OCI-LY7 (cell line): ENCODE measurements around the gene FZD2. TPM values are rescaled to one million over a fixed set of nuclear protein-coding genes. Genes with fewer than 3 reads are reported as not detected.

ENCODE experiments used
- BruUV-seq: library from RNA; stranded (reverse); fragments of 400-500 nt; replicated peaks from 2 replicates; lab custom pipeline; 2021; lab: Mats Ljungman, UMichigan
- CTCF ChIA-PET: fragments of 300-600 bp; sonication (Branson Sonifier 250); formaldehyde crosslinking; loops from one replicate; lab custom pipeline; 2022; ENCODE audit warnings: antibody characterized with exemption; ENCODE audit not compliant: unreplicated experiment; lab: Charles Lee
- POLR2A ChIA-PET: fragments of 300-600 bp; sonication (Branson Sonifier 250); formaldehyde crosslinking; loops from one replicate; lab custom pipeline; 2022; ENCODE audit warnings: antibody characterized with exemption; lab: Charles Lee
- DNase-seq: peaks from one replicate; pipeline ENCODE4 v3.0.0-alpha.2; 2015; ENCODE audit warnings: low spot score
- H2AFZ ChIP-seq: fragments of 200-600 bp; sonication (generic), shearing (Covaris generic); 2 replicates; pipeline ENCODE4 v1.6.1; 2014; ENCODE audit warnings: mild to moderate bottlenecking, antibody characterized with exemption, low read length, moderate library complexity
- H3K27ac ChIP-seq: fragments of 200-600 bp; sonication (generic); 2 replicates; pipeline ENCODE4 v1.5.1; 2014; ENCODE audit warnings: mixed run types, low read depth, mild to moderate bottlenecking, moderate library complexity, low read length, inconsistent platforms; ENCODE audit not compliant: poor library complexity, severe bottlenecking
- H3K36me3 ChIP-seq: fragments of 200-600 bp; sonication (generic); 2 replicates; pipeline ENCODE4 v1.6.1; 2014; ENCODE audit warnings: mild to moderate bottlenecking, antibody characterized with exemption, low read length, moderate library complexity, mixed read lengths; ENCODE audit not compliant: insufficient read depth
- H3K4me1 ChIP-seq: fragments of 200-600 bp; sonication (generic); 2 replicates; pipeline ENCODE4 v1.5.1; 2014; ENCODE audit warnings: mild to moderate bottlenecking, low read length; ENCODE audit not compliant: insufficient read depth, poor library complexity, severe bottlenecking
- H3K4me2 ChIP-seq: fragments of 200-600 bp; sonication (generic); 2 replicates; pipeline ENCODE4 v1.6.1; 2014; ENCODE audit warnings: mild to moderate bottlenecking, low read length
- H3K4me3 ChIP-seq: fragments of 200-600 bp; sonication (generic); 2 replicates; pipeline ENCODE4 v1.5.1; 2014; ENCODE audit warnings: mild to moderate bottlenecking, low read depth, low read length; ENCODE audit not compliant: poor library complexity, severe bottlenecking
- H3K79me2 ChIP-seq: fragments of 200-600 bp; sonication (generic); 2 replicates; pipeline ENCODE4 v1.6.1; 2016; ENCODE audit warnings: low read depth, mild to moderate bottlenecking, low read length, moderate library complexity, mixed read lengths; ENCODE audit not compliant: insufficient read depth
- H3K9me2 ChIP-seq: fragments of 200-600 bp; sonication (generic); 2 replicates; pipeline ENCODE4 v1.6.1; 2016; ENCODE audit warnings: mild to moderate bottlenecking, low read length, mixed read lengths; ENCODE audit not compliant: insufficient read depth
- H3K9me3 ChIP-seq: fragments of 200-600 bp; sonication (generic); 2 replicates; pipeline ENCODE4 v1.6.1; 2014; ENCODE audit warnings: mild to moderate bottlenecking, mixed run types, low read length, mixed read lengths
- H4K20me1 ChIP-seq: fragments of 200-600 bp; sonication (generic); 2 replicates; pipeline ENCODE4 v1.6.1; 2014; ENCODE audit warnings: mild to moderate bottlenecking, antibody characterized with exemption, low read length, moderate library complexity, mixed read lengths; ENCODE audit not compliant: insufficient read depth
- CTCF ChIP-seq: fragments of 200-600 bp; sonication (generic); conservative IDR thresholded peaks from 2 replicates; pipeline ENCODE4 v1.5.1; 2014; ENCODE audit warnings: mild to moderate bottlenecking, antibody characterized with exemption, low read length, moderate library complexity, mixed read lengths
- EZH2phosphoT487 ChIP-seq: fragments of 200-600 bp; sonication (generic); IDR thresholded peaks from 2 replicates; pipeline ENCODE4 v1.6.1; 2018; ENCODE audit warnings: low read depth, borderline replicate concordance, mild to moderate bottlenecking, mixed run types, antibody characterized with exemption, low read length, moderate library complexity, mixed read lengths
- intact Hi-C: fragments of 100-400 bp; cut with micrococcal nuclease; formaldehyde crosslinking; loops from one replicate; pipeline ENCODE4 v1.10.0; 2022; ENCODE audit not compliant: unreplicated experiment
- total RNA-seq, 2 experiments: library from RNA; depleted of rRNA in 1 of 2; stranded (reverse); fragments of >200 nt in 1 of 2; shearing (Covaris generic) in 1 of 2; gene quantifications; 2 replicates each; pipeline ENCODE4 v1.2.3, GENCODE V29; 2014 to 2022

Gene FZD2
- total RNA-seq, 2 experiments from 2014 or later = 3.7 to 9.2 TPM

GRCh38 chr17:44602970-44603369 is 45.7 kb downstream of the FZD2 start:
- no peaks in the 10 kb centered on the region for H3K79me2 ChIP-seq
- H2AFZ ChIP-seq = no peak overlapping the region
- intact Hi-C loops = no loop called here
- no peaks in the 10 kb centered on the region; the same call in 1 of the 2 replicates for H4K20me1 ChIP-seq
- H3K9me2 ChIP-seq = no peaks in the 10 kb centered on the region
- BruUV-seq = no TSS peak
- no peak overlapping the region for H3K27ac ChIP-seq
- H3K9me3 ChIP-seq = no peaks in the 10 kb centered on the region
- no peaks in the 10 kb centered on the region for H3K4me1 ChIP-seq
- H3K4me3 ChIP-seq = no peak overlapping the region
- TF ChIP-seq CTCF (no peak), EZH2phosphoT487 (no peak)
- no peak for DNase-seq
- H3K4me2 ChIP-seq = no peak overlapping the region
- no peaks in the 10 kb centered on the region for H3K36me3 ChIP-seq
- CTCF ChIA-PET = no interaction called here
- POLR2A ChIA-PET = no interaction called here

- no peak overlapping the region for H2AFZ ChIP-seq
- H3K27ac ChIP-seq = no peak overlapping the region
- H3K9me3 ChIP-seq = no peaks in the 10 kb centered on the region
- ChIA-PET POLR2A (no interaction called here), CTCF (no interaction called here)
- no peaks in the 10 kb centered on the region for H3K4me1 ChIP-seq
- H3K79me2 ChIP-seq = no peaks in the 10 kb centered on the region
- no peaks in the 10 kb centered on the region; the same call in 1 of the 2 replicates for H4K20me1 ChIP-seq
- H3K9me2 ChIP-seq = no peaks in the 10 kb centered on the region
- H3K36me3 ChIP-seq = no peaks in the 10 kb centered on the region
- DNase-seq = no peak
- H3K4me3 ChIP-seq = no peak overlapping the region
- H3K4me2 ChIP-seq = no peak overlapping the region
- intact Hi-C loops = no loop called here
- TF ChIP-seq EZH2phosphoT487 = no peak
- no peak for TF ChIP-seq CTCF
- BruUV-seq = no TSS peak
These were observed 47.0 kb downstream of the FZD2 start for GRCh38 chr17:44604116-44604761.

DNA sequence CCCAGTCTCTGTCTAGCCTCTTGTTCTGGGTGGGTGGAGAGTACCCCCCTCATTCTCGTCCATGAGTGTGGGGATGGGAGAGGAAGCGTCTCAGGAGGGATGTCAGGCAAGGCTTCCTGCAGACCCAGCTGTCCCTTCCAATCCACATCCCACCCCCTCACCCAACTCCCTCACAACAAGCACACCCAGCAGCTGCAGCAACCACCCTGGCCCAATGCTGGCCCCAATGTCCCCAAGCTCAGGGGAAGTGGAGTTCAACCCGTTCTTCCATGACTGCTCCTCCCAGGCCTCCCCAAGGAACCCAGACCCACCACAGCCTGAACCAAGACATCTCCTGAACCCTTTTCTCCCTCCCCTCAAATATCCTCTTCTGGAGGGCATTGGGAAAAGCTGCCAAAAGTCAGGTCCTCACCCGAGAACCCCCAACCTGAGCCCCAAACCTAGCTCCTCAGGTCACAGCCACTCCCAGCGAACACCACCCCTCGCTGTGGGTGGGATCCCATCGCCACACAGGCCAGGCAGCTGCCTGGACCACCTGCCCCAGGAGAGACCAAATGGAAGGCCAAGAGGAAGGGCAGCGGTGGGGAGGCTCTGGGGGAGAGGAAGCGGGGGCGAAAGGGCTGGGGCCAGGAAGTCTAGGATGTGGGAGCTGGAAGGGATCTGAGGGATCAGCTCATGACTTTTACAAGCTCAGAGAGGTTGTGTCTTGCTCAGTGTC is 47.6 kb downstream of the FZD2 start:
- CTCF ChIA-PET = no interaction called here
- intact Hi-C loops = no loop called here
- H3K9me3 ChIP-seq = no peaks in the 10 kb centered on the region

More for the DNA sequence above, 47.6 kb downstream of the FZD2 start:
- H3K4me2 ChIP-seq = no peak overlapping the region
- H3K36me3 ChIP-seq = no peaks in the 10 kb centered on the region
- BruUV-seq = no TSS peak
- TF ChIP-seq CTCF (no peak), EZH2phosphoT487 (no peak)
- POLR2A ChIA-PET = no interaction called here
- no peaks in the 10 kb centered on the region for H3K9me2 ChIP-seq
- no peak overlapping the region for H3K27ac ChIP-seq
- H2AFZ ChIP-seq = no peak overlapping the region
- no peaks in the 10 kb centered on the region for H3K79me2 ChIP-seq
- no peak for DNase-seq
- H3K4me3 ChIP-seq = no peak overlapping the region
- H4K20me1 ChIP-seq = no peaks in the 10 kb centered on the region; the same call in 1 of the 2 replicates
- no peaks in the 10 kb centered on the region for H3K4me1 ChIP-seq
